IMR-90 (cell line): ENCODE results near the gene CD99L2. TPM values are rescaled to one million over a fixed set of nuclear protein-coding genes. Genes with fewer than 3 reads are reported as not detected.

Experiments
- ATAC-seq: fragments of 200-7000 bp; cut with Tn5 transposase; 2 replicates; pipeline ENCODE4 v1.9.1; 2020; ENCODE audit warnings: low read depth, mild to moderate bottlenecking, moderate library complexity
- BruUV-seq: library from RNA; stranded (reverse); fragments of 400-500 nt; replicated peaks from 2 replicates; lab custom pipeline; 2021; lab: Mats Ljungman, UMichigan
- CTCF ChIA-PET: fragments of 300-600 bp; formaldehyde crosslinking; extraction: SDS; loops from one replicate; lab custom pipeline; 2021; ENCODE audit warnings: antibody characterized with exemption; lab: Yijun Ruan, JAX
- POLR2A ChIA-PET: fragments of 300-600 bp; sonication (Branson Sonifier 250); formaldehyde crosslinking; loops from one replicate; lab custom pipeline; 2022; ENCODE audit warnings: antibody characterized with exemption; ENCODE audit not compliant: unreplicated experiment; lab: Charles Lee
- DNase-seq: peaks from one replicate; pipeline ENCODE4 v3.0.0; 2013
- H2AFZ ChIP-seq: replicated peaks from 2 replicates; pipeline ENCODE3; 2013; ENCODE audit warnings: low read length, mild to moderate bottlenecking; ENCODE audit not compliant: poor library complexity
- H2AK5ac ChIP-seq: 2 replicates; pipeline ENCODE4 v1.6.1; 2013; ENCODE audit warnings: low read depth, low read length, inconsistent platforms
- H2AK9ac ChIP-seq: replicated peaks from 2 replicates; pipeline ENCODE3; 2013; ENCODE audit warnings: mild to moderate bottlenecking, low read depth, low read length, moderate library complexity; ENCODE audit not compliant: poor library complexity
- H2BK120ac ChIP-seq: 2 replicates; pipeline ENCODE4 v1.6.1; 2013; ENCODE audit warnings: low read depth, low read length, inconsistent platforms
- H2BK15ac ChIP-seq: 3 replicates; pipeline ENCODE4 v1.6.1; 2013; ENCODE audit warnings: low read depth, low read length, inconsistent platforms
- H2BK20ac ChIP-seq: 2 replicates; pipeline ENCODE4 v1.6.1; 2013; ENCODE audit warnings: low read depth, mild to moderate bottlenecking, inconsistent platforms, low read length, moderate library complexity
- H2BK5ac ChIP-seq: 2 replicates; pipeline ENCODE4 v1.6.1; 2013; ENCODE audit warnings: mild to moderate bottlenecking, low read depth, low read length, inconsistent platforms; ENCODE audit not compliant: poor library complexity, severe bottlenecking
- H3K14ac ChIP-seq: replicated peaks from 2 replicates; pipeline ENCODE4 v1.6.1; 2013; ENCODE audit warnings: low read depth, low read length, inconsistent platforms
- H3K18ac ChIP-seq: 2 replicates; pipeline ENCODE4 v1.6.1; 2013; ENCODE audit warnings: low read depth, low read length, control low read depth
- H3K23ac ChIP-seq: 2 replicates; pipeline ENCODE4 v1.6.1; 2013; ENCODE audit warnings: low read depth, low read length, inconsistent platforms
- H3K27ac ChIP-seq: 2 replicates; pipeline ENCODE4 v1.5.1; 2013; ENCODE audit warnings: mild to moderate bottlenecking, control low read depth, low read length; ENCODE audit not compliant: insufficient read depth
- H3K27me3 ChIP-seq: 2 replicates; pipeline ENCODE4 v1.6.1; 2013; ENCODE audit warnings: low read length; ENCODE audit not compliant: control insufficient read depth, insufficient read depth
- H3K36me3 ChIP-seq: 2 replicates; pipeline ENCODE4 v1.6.1; 2013; ENCODE audit warnings: low read length, mixed read lengths; ENCODE audit not compliant: control insufficient read depth, insufficient read depth
- H3K4ac ChIP-seq: 2 replicates; pipeline ENCODE4 v1.6.1; 2013; ENCODE audit warnings: low read depth, low read length, inconsistent platforms
- H3K4me1 ChIP-seq: 2 replicates; pipeline ENCODE4 v1.6.1; 2013; ENCODE audit warnings: low read length, mixed read lengths; ENCODE audit not compliant: control insufficient read depth, insufficient read depth
- H3K4me2 ChIP-seq: 2 replicates; pipeline ENCODE4 v1.6.1; 2013; ENCODE audit warnings: low read depth, mild to moderate bottlenecking, control low read depth, low read length, moderate library complexity
- H3K4me3 ChIP-seq: 2 replicates; pipeline ENCODE4 v1.5.1; 2013; ENCODE audit warnings: low read depth, mild to moderate bottlenecking, control low read depth, low read length, moderate library complexity; ENCODE audit not compliant: insufficient read depth
- H3K56ac ChIP-seq: 2 replicates; pipeline ENCODE4 v1.6.1; 2013; ENCODE audit warnings: low read length, inconsistent platforms; ENCODE audit not compliant: insufficient read depth; ENCODE audit errors: extremely low read depth
- H3K79me1 ChIP-seq, 2 experiments: 2 replicates each; pipeline ENCODE4 v1.6.1; 2013; ENCODE audit warnings: low read length in 2 of 2, inconsistent platforms in 1 of 2, low read depth in 1 of 2
- H3K9ac ChIP-seq: 2 replicates; pipeline ENCODE4 v1.6.1; 2013; ENCODE audit warnings: low read depth, low read length, control low read depth
- H3K9me1 ChIP-seq: 2 replicates; pipeline ENCODE4 v1.6.1; 2013; ENCODE audit warnings: low read length, inconsistent platforms; ENCODE audit not compliant: insufficient read depth
- H3K9me3 ChIP-seq: 2 replicates; pipeline ENCODE4 v1.6.1; 2013; ENCODE audit warnings: low read length; ENCODE audit not compliant: control insufficient read depth, insufficient read depth
- H4K20me1 ChIP-seq: 2 replicates; pipeline ENCODE4 v1.6.1; 2013; ENCODE audit warnings: low read length, inconsistent platforms; ENCODE audit not compliant: insufficient read depth
- H4K5ac ChIP-seq: 2 replicates; pipeline ENCODE4 v1.6.1; 2013; ENCODE audit warnings: mild to moderate bottlenecking, low read depth, low read length, control low read depth
- H4K8ac ChIP-seq, 2 experiments: 2 replicates each; pipeline ENCODE4 v1.6.1; 2013; ENCODE audit warnings: low read depth in 2 of 2, low read length in 2 of 2, control low read depth in 1 of 2, inconsistent platforms in 1 of 2
- H4K91ac ChIP-seq: 2 replicates; pipeline ENCODE4 v1.6.1; 2013; ENCODE audit warnings: low read depth, low read length, inconsistent platforms; ENCODE audit not compliant: insufficient read depth
- ELK1 ChIP-seq: fragments of 150-350 bp; IDR thresholded peaks from 2 replicates; pipeline ENCODE4 v1.6.1; 2016; ENCODE audit warnings: low read depth, mild to moderate bottlenecking, low read length, moderate library complexity, borderline replicate concordance
- FOS ChIP-seq: fragments of 150-350 bp; IDR thresholded peaks from 2 replicates; pipeline ENCODE4 v1.6.1; 2016; ENCODE audit warnings: low read depth, low read length
- WGBS, 2 experiments: methylation state at CpG; one replicate each; pipeline versions ENCODE4 v1.1.5 to v1.1.7; 2013; ENCODE audit warnings: missing lambda C conversion rate in 2 of 2; ENCODE audit not compliant: insufficient read length in 1 of 2; ENCODE audit errors: extremely low coverage in 2 of 2; 5-methylcytosine and 5-hydroxymethylcytosine counted together
- dilution Hi-C: fragments of 300-500 bp; cut with HindIII; formaldehyde crosslinking; loops from one replicate; pipeline ENCODE4 v1.14.3; 2018; ENCODE audit warnings: low sequenced_read_pairs; ENCODE audit not compliant: unreplicated experiment
- in situ Hi-C: fragments of 300-500 bp; cut with MboI; formaldehyde crosslinking; loops from 3 replicates; pipeline ENCODE4 v1.14.3; 2019; ENCODE audit warnings: low sequenced_read_pairs, inconsistent platforms, mixed read lengths
- intact Hi-C: fragments of 100-400 bp; cut with micrococcal nuclease; formaldehyde crosslinking; loops from 2 replicates; pipeline ENCODE4 v1.10.0; 2022
- polyA plus RNA-seq, 3 experiments: library from polyadenylated mRNA; depleted of rRNA; stranded (reverse); fragments of >200 nt; gene quantifications; 2 replicates each; pipeline ENCODE4 v1.2.3, GENCODE V29; 2012; ENCODE audit warnings: low replicate concordance in 1 of 3
- total RNA-seq: library from RNA; depleted of rRNA; stranded (reverse); fragments of >200 nt; gene quantifications from 2 replicates; pipeline ENCODE4 v1.2.3, GENCODE V29; 2012

CD99L2 gene
- total and polyA plus RNA-seq, 2 of the 4 experiments (the other 2 are of a cell fraction): 17.4 to 41.4 TPM

GRCh38 chrX:150854856-150855255 lies 43.6 kb downstream of the CD99L2 start:
- Histone ChIP-seq H3K4me2 (no peak overlapping the region), H3K27ac (no peak overlapping the region), H2BK20ac (no peak overlapping the region), H2AFZ (no peak overlapping the region), H3K4me3 (no peak overlapping the region), H4K5ac (no peak overlapping the region), H2BK5ac (no peak overlapping the region), H3K56ac (no peak overlapping the region), H3K27me3 (no peaks in the 10 kb centered on the region), H2BK15ac (no peak overlapping the region), H4K20me1 (no peaks in the 10 kb centered on the region), H3K4me1 (no peaks in the 10 kb centered on the region), H3K18ac (no peak overlapping the region), H3K9me3 (peaks cover 2% of the 10 kb centered on the region; the same call in 1 of the 2 replicates), H2AK9ac (no peak overlapping the region), H2BK120ac (no peak overlapping the region), H4K91ac (no peak overlapping the region), H4K8ac (no peak overlapping the region), H3K4ac (no peak overlapping the region), H3K79me1 (no peaks in the 10 kb centered on the region), H3K36me3 (no peaks in the 10 kb centered on the region), H3K9ac (no peak overlapping the region), H3K23ac (no peak overlapping the region), H3K9me1 (no peaks in the 10 kb centered on the region), H3K14ac (no peak overlapping the region), H2AK5ac (no peak overlapping the region)
- dilution Hi-C loops: no loop called here
- DNase-seq: no peak
- ChIA-PET POLR2A (no interaction called here), CTCF (no interaction called here)
- in situ Hi-C loops: no loop called here
- no TSS peak for BruUV-seq
- WGBS, 2 experiments: no CpG with 5 or more reads among the region's 2 CpGs
- intact Hi-C loops: no loop called here
- ATAC-seq: no peak
- TF ChIP-seq ELK1 (no peak), FOS (no peak)
